Smooth muscle cell (in vitro differentiated cells): Measurements from ENCODE around the gene ATG9A. TPM values are rescaled to one million over a fixed set of nuclear protein-coding genes. Genes with fewer than 3 reads are reported as not detected.

Experiments
- DNase-seq: peaks from one replicate; lab custom pipeline; 2025; ENCODE audit not compliant: unreplicated experiment; lab: John Stamatoyannopoulos, UW
- H2AFZ ChIP-seq: fragments of 200-600 bp; sonication (generic); 2 replicates; pipeline ENCODE4 v1.6.0; 2016; ENCODE audit warnings: antibody characterized with exemption, low read depth, mild to moderate bottlenecking
- H3F3A ChIP-seq: fragments of 200-600 bp; sonication (generic); 2 replicates; pipeline ENCODE4 v1.6.0; 2017; ENCODE audit warnings: antibody characterized with exemption, low read depth
- H3K27ac ChIP-seq: fragments of 200-600 bp; sonication (generic); 2 replicates; pipeline ENCODE4 v1.5.1; 2016; ENCODE audit warnings: low read depth, mild to moderate bottlenecking
- H3K27me3 ChIP-seq: fragments of 200-600 bp; sonication (generic); 2 replicates; pipeline ENCODE4 v1.6.1; 2016; ENCODE audit warnings: low read depth, mild to moderate bottlenecking
- H3K36me3 ChIP-seq: fragments of 200-600 bp; sonication (generic); 2 replicates; pipeline ENCODE4 v1.5.1; 2016; ENCODE audit warnings: low read depth
- H3K4me1 ChIP-seq: fragments of 200-600 bp; sonication (generic); 2 replicates; pipeline ENCODE4 v1.5.1; 2016; ENCODE audit warnings: low read depth
- H3K4me2 ChIP-seq: fragments of 200-600 bp; sonication (generic); 2 replicates; pipeline ENCODE4 v1.6.0; 2016; ENCODE audit warnings: mild to moderate bottlenecking
- H3K4me3 ChIP-seq: fragments of 200-600 bp; sonication (generic); 2 replicates; pipeline ENCODE4 v1.5.1; 2016; ENCODE audit warnings: mild to moderate bottlenecking
- H3K79me2 ChIP-seq: fragments of 200-600 bp; sonication (generic); 2 replicates; pipeline ENCODE4 v1.6.0; 2016; ENCODE audit warnings: low read depth, mild to moderate bottlenecking
- H3K9ac ChIP-seq: fragments of 200-600 bp; sonication (generic); 2 replicates; pipeline ENCODE4 v1.6.0; 2016; ENCODE audit warnings: low read depth
- H3K9me3 ChIP-seq: fragments of 200-600 bp; sonication (generic); replicated peaks from 2 replicates; pipeline ENCODE4 v1.5.1; 2016; ENCODE audit warnings: low read depth
- H4K20me1 ChIP-seq: fragments of 200-600 bp; sonication (generic); 2 replicates; pipeline ENCODE4 v1.6.0; 2016; ENCODE audit warnings: low read depth
- CTCF ChIP-seq: fragments of 200-600 bp; sonication (generic); IDR thresholded peaks from 2 replicates; pipeline ENCODE4 v1.5.1; 2017; ENCODE audit warnings: borderline replicate concordance, mild to moderate bottlenecking, antibody characterized with exemption; ENCODE audit not compliant: insufficient read depth, poor library complexity, severe bottlenecking
- WGBS: methylation state at CpG from one replicate; pipeline ENCODE4 v1.1.7; 2016; ENCODE audit warnings: low lambda C conversion rate; 5-methylcytosine and 5-hydroxymethylcytosine counted together
- polyA plus RNA-seq: library from polyadenylated mRNA; unstranded; fragments of >200 nt; fragmentation: Nextera tagmentation; extraction: Ambion mirVana; gene quantifications from 2 replicates; pipeline ENCODE4 v1.2.1, GENCODE V29; 2016
- total RNA-seq: library from RNA; depleted of rRNA; stranded (reverse); fragments of >200 nt; gene quantifications from 2 replicates; pipeline ENCODE4 v1.2.3, GENCODE V29; 2014

The ATG9A gene
- total and polyA plus RNA-seq, 2 experiments from 2014 or later: 58.1 to 61.6 TPM

GRCh38 chr2:219274361-219274921 lies 45.0 kb upstream of the ATG9A start:
- H2AFZ ChIP-seq: no peak overlapping the region
- H3K4me3 ChIP-seq: no peak overlapping the region
- peak overlapping the region; percentile 98 for H3K27ac ChIP-seq
- peaks cover 14% of the 10 kb centered on the region for H3K4me1 ChIP-seq
- H3F3A ChIP-seq: peaks cover 12% of the 10 kb centered on the region
- H4K20me1 ChIP-seq: no peaks in the 10 kb centered on the region
- H3K36me3 ChIP-seq: no peaks in the 10 kb centered on the region
- no peak for DNase-seq
- 0% methylated on average over 3 of the region's 6 CpGs for WGBS
- peak overlapping the region; percentile 93 for H3K9ac ChIP-seq
- H3K27me3 ChIP-seq: no peaks in the 10 kb centered on the region
- H3K4me2 ChIP-seq: peak overlapping the region; percentile 63
- H3K9me3 ChIP-seq: no peaks in the 10 kb centered on the region
- TF ChIP-seq CTCF: no peak
- no peaks in the 10 kb centered on the region for H3K79me2 ChIP-seq

GRCh38 chr2:219273937-219274336 lies 44.5 kb upstream of the ATG9A start:
- Histone ChIP-seq H3K79me2 (no peaks in the 10 kb centered on the region), H3K4me2 (peak overlapping the region; percentile 63), H3K36me3 (no peaks in the 10 kb centered on the region), H3K4me3 (no peak overlapping the region), H3K9me3 (no peaks in the 10 kb centered on the region), H3K27ac (peak overlapping the region; percentile 98), H2AFZ (no peak overlapping the region), H3K27me3 (no peaks in the 10 kb centered on the region), H3F3A (peaks cover 12% of the 10 kb centered on the region), H3K4me1 (peaks cover 14% of the 10 kb centered on the region), H3K9ac (peak overlapping the region; percentile 93), H4K20me1 (no peaks in the 10 kb centered on the region)
- no peak for DNase-seq
- TF ChIP-seq CTCF: no peak
- 68% methylated on average over 3 of the region's 3 CpGs for WGBS

GRCh38 chr2:219272995-219273394 lies 43.6 kb upstream of the ATG9A start:
- no peaks in the 10 kb centered on the region for H4K20me1 ChIP-seq
- no peak overlapping the region for H3K4me3 ChIP-seq
- no peaks in the 10 kb centered on the region for H3K79me2 ChIP-seq
- H3K27me3 ChIP-seq: no peaks in the 10 kb centered on the region
- DNase-seq: no peak
- WGBS: 35% methylated on average over 2 of the region's 2 CpGs
- no peak overlapping the region for H3K9ac ChIP-seq
- no peaks in the 10 kb centered on the region for H3K36me3 ChIP-seq
- H3K4me2 ChIP-seq: no peak overlapping the region
- TF ChIP-seq CTCF: no peak
- peaks cover 4% of the 10 kb centered on the region for H3F3A ChIP-seq
- H3K4me1 ChIP-seq: peaks cover 6% of the 10 kb centered on the region
- no peaks in the 10 kb centered on the region for H3K9me3 ChIP-seq
- H2AFZ ChIP-seq: no peak overlapping the region
- peak overlapping the region; percentile 98 for H3K27ac ChIP-seq

GRCh38 chr2:219272356-219272755 lies 42.9 kb upstream of the ATG9A start:
- H3K4me1 ChIP-seq: peaks cover 3% of the 10 kb centered on the region
- no peak overlapping the region for H3K4me3 ChIP-seq
- no peaks in the 10 kb centered on the region for H3K27me3 ChIP-seq
- H3K4me2 ChIP-seq: no peak overlapping the region
- H4K20me1 ChIP-seq: no peaks in the 10 kb centered on the region
- DNase-seq: no peak
- no peaks in the 10 kb centered on the region for H3K36me3 ChIP-seq
- H3K79me2 ChIP-seq: no peaks in the 10 kb centered on the region
- peaks cover 3% of the 10 kb centered on the region for H3F3A ChIP-seq
- TF ChIP-seq CTCF: no peak
- no peak overlapping the region for H3K27ac ChIP-seq
- H3K9me3 ChIP-seq: no peaks in the 10 kb centered on the region
- no peak overlapping the region for H3K9ac ChIP-seq
- H2AFZ ChIP-seq: no peak overlapping the region
- 90% methylated on average over 4 of the region's 4 CpGs for WGBS
